PC-9 (cell line): ENCODE measurements around the gene CEP72. TPM values are rescaled to one million over a fixed set of nuclear protein-coding genes. Genes with fewer than 3 reads are reported as not detected.

Experiments
- BruUV-seq: library from RNA; stranded (reverse); fragments of 400-500 nt; replicated peaks from 2 replicates; lab custom pipeline; 2021; lab: Mats Ljungman, UMichigan
- CTCF ChIA-PET: fragments of 300-600 bp; sonication (Branson Sonifier 250); formaldehyde crosslinking; loops from one replicate; lab custom pipeline; 2022; ENCODE audit warnings: antibody characterized with exemption; lab: Charles Lee
- POLR2A ChIA-PET: fragments of 300-600 bp; sonication (Branson Sonifier 250); formaldehyde crosslinking; loops from one replicate; lab custom pipeline; 2022; ENCODE audit warnings: antibody characterized with exemption; ENCODE audit not compliant: unreplicated experiment; lab: Charles Lee
- DNase-seq, 2 experiments: peaks; one replicate each; pipeline versions ENCODE4 v3.0.0 to v3.0.0-alpha.2; 2015 to 2022; ENCODE audit warnings: mixed read lengths in 1 of 2
- H2AFZ ChIP-seq: fragments of 200-600 bp; sonication (generic); 2 replicates; pipeline ENCODE4 v1.8.1; 2017; ENCODE audit warnings: antibody characterized with exemption
- H3F3A ChIP-seq: fragments of 200-600 bp; sonication (generic); 2 replicates; pipeline ENCODE4 v1.8.1; 2017; ENCODE audit warnings: antibody characterized with exemption, mild to moderate bottlenecking, low read depth; ENCODE audit not compliant: insufficient read depth
- H3K27ac ChIP-seq: fragments of 200-600 bp; sonication (generic); 2 replicates; pipeline ENCODE4 v1.6.1; 2016; ENCODE audit warnings: mixed run types
- H3K27me3 ChIP-seq: fragments of 200-600 bp; sonication (generic); 2 replicates; pipeline ENCODE4 v1.6.1; 2016; ENCODE audit warnings: low read depth, mixed run types; ENCODE audit not compliant: insufficient read depth
- H3K36me3 ChIP-seq: fragments of 200-600 bp; sonication (generic); 2 replicates; pipeline ENCODE4 v1.6.1; 2016; ENCODE audit warnings: low read depth, mixed run types
- H3K4me1 ChIP-seq: fragments of 200-600 bp; sonication (generic); replicated peaks from 2 replicates; pipeline ENCODE4 v1.6.1; 2016; ENCODE audit warnings: mixed run types; ENCODE audit not compliant: insufficient read depth
- H3K4me2 ChIP-seq: fragments of 200-600 bp; sonication (generic); 2 replicates; pipeline ENCODE4 v1.6.1; 2017; ENCODE audit warnings: mixed run types
- H3K4me3 ChIP-seq: fragments of 200-600 bp; sonication (generic); 2 replicates; pipeline ENCODE4 v1.6.1; 2016; ENCODE audit warnings: mixed run types
- H3K79me2 ChIP-seq: fragments of 200-600 bp; sonication (generic); 2 replicates; pipeline ENCODE4 v1.6.1; 2017; ENCODE audit warnings: low read depth, mixed run types
- H3K9me2 ChIP-seq: fragments of 200-600 bp; sonication (generic); 2 replicates; pipeline ENCODE4 v1.8.1; 2017; ENCODE audit warnings: mild to moderate bottlenecking; ENCODE audit not compliant: insufficient read depth
- H3K9me3 ChIP-seq: fragments of 200-600 bp; sonication (generic); 2 replicates; pipeline ENCODE4 v1.8.1; 2016; ENCODE audit warnings: low read depth; ENCODE audit not compliant: insufficient read depth
- H4K20me1 ChIP-seq: fragments of 200-600 bp; sonication (generic); 2 replicates; pipeline ENCODE4 v1.8.1; 2017; ENCODE audit not compliant: insufficient read depth
- CTCF ChIP-seq: fragments of 200-600 bp; sonication (generic); conservative IDR thresholded peaks from 2 replicates; pipeline ENCODE4 v1.6.1; 2017; ENCODE audit warnings: mixed run types, antibody characterized with exemption, mild to moderate bottlenecking, moderate library complexity
- EZH2 ChIP-seq: fragments of 200-600 bp; sonication (generic); IDR thresholded peaks from 2 replicates; pipeline ENCODE4 v1.8.0; 2017; ENCODE audit warnings: antibody characterized with exemption, low read depth
- intact Hi-C: fragments of 100-400 bp; cut with micrococcal nuclease; formaldehyde crosslinking; loops from one replicate; pipeline ENCODE4 v1.10.0; 2022; ENCODE audit not compliant: unreplicated experiment
- total RNA-seq: library from RNA; stranded (reverse); gene quantifications from 2 replicates; pipeline ENCODE4 v1.2.3, GENCODE V29; 2021

The CEP72 gene
- total RNA-seq, 1 experiment from 2014 or later = 86.8 TPM

GRCh38 chr5:619444-619843, 7.3 kb downstream of the CEP72 start:
- no peak for DNase-seq
- Histone ChIP-seq H4K20me1 (peaks cover 21% of the 10 kb centered on the region), H3K27me3 (no peaks in the 10 kb centered on the region), H3K27ac (no peak overlapping the region), H3K9me3 (no peaks in the 10 kb centered on the region), H3K4me1 (peaks cover 5% of the 10 kb centered on the region), H3K9me2 (no peaks in the 10 kb centered on the region), H3K4me3 (no peak overlapping the region), H3K4me2 (no peak overlapping the region), H3K79me2 (peaks cover 38% of the 10 kb centered on the region), H3F3A (0 out of 2 replicates have a peak, but pooled peaks cover 6% of the 10 kb centered on the region), H2AFZ (no peak overlapping the region), H3K36me3 (peaks cover 40% of the 10 kb centered on the region)
- CTCF ChIA-PET = no interaction called here
- TF ChIP-seq CTCF (no peak), EZH2 (no peak)
- intact Hi-C loops = no loop called here
- POLR2A ChIA-PET = interaction anchor here (0.7 kb wide), 1 partner anchor 38 kb away, joined by 16 read pairs; no protein-coding TSS in a partner anchor
- BruUV-seq = no TSS peak

- no peak for TF ChIP-seq EZH2
- no peak for TF ChIP-seq CTCF
- 0 out of 2 replicates have a peak, but pooled peaks cover 3% of the 10 kb centered on the region for H3F3A ChIP-seq
- H3K36me3 ChIP-seq = peaks cover 40% of the 10 kb centered on the region
- no peak overlapping the region for H3K27ac ChIP-seq
- H3K27me3 ChIP-seq = no peaks in the 10 kb centered on the region
- H3K4me2 ChIP-seq = no peak overlapping the region
- CTCF ChIA-PET = no interaction called here
- intact Hi-C loops = no loop called here
- POLR2A ChIA-PET = no interaction called here
- H3K79me2 ChIP-seq = peaks cover 31% of the 10 kb centered on the region
- no peak for DNase-seq
- no peak overlapping the region for H3K4me3 ChIP-seq
- H3K9me3 ChIP-seq = no peaks in the 10 kb centered on the region
- H4K20me1 ChIP-seq = peaks cover 24% of the 10 kb centered on the region
- H3K9me2 ChIP-seq = no peaks in the 10 kb centered on the region
- BruUV-seq = no TSS peak
- H3K4me1 ChIP-seq = no peaks in the 10 kb centered on the region
- H2AFZ ChIP-seq = no peak overlapping the region
Measured at GRCh38 chr5:620152-620551, 8.0 kb downstream of the CEP72 start.

GRCh38 chr5:620586-621180, 8.5 kb downstream of the CEP72 start:
- Histone ChIP-seq H3K9me2 (no peaks in the 10 kb centered on the region), H2AFZ (no peak overlapping the region), H3K4me3 (no peak overlapping the region), H3K9me3 (no peaks in the 10 kb centered on the region), H4K20me1 (peaks cover 21% of the 10 kb centered on the region), H3K79me2 (peaks cover 26% of the 10 kb centered on the region), H3K27ac (no peak overlapping the region), H3K27me3 (no peaks in the 10 kb centered on the region), H3K4me1 (no peaks in the 10 kb centered on the region), H3K36me3 (peaks cover 35% of the 10 kb centered on the region), H3K4me2 (no peak overlapping the region), H3F3A (0 out of 2 replicates have a peak, but pooled peaks cover 3% of the 10 kb centered on the region)
- no peak for DNase-seq
- ChIA-PET POLR2A (no interaction called here), CTCF (no interaction called here)
- no TSS peak for BruUV-seq
- no peak for TF ChIP-seq EZH2
- no peak for TF ChIP-seq CTCF
- intact Hi-C loops = no loop called here
